Stimulated activated CD4-positive, alpha-beta T cell treated with anti-CD3 and anti-CD28 coated beads, Interleukin-15, amount 100 ng/mL, for 1 hour (primary cell): Measurements from ENCODE around the gene MCF2L2.
A peak's percentile ranks its signal among the peaks of the same experiment; 100 is the strongest.

Experiments used
- DNase-seq, 2 donors: peaks; one replicate each; pipeline ENCODE4 v3.0.0-alpha.2; 2020; ENCODE audit warnings: low read depth in 1 of 2, low spot score in 1 of 2

The MCF2L2 gene

GRCh38 chr3:183272791-183273190, 155.6 kb downstream of the MCF2L2 start:
- no peak for DNase-seq

- no peak for DNase-seq
These were observed 156.3 kb downstream of the MCF2L2 start for GRCh38 chr3:183272142-183272541.

- no peak for DNase-seq
These were observed 158.1 kb downstream of the MCF2L2 start for GRCh38 chr3:183270344-183270743.

- no peak for DNase-seq
These were observed 159.1 kb downstream of the MCF2L2 start for GRCh38 chr3:183269345-183269744.

GRCh38 chr3:183268366-183268765, 160.1 kb downstream of the MCF2L2 start:
- DNase-seq: no peak

GRCh38 chr3:183267140-183267539, 161.3 kb downstream of the MCF2L2 start:
- no peak for DNase-seq

GRCh38 chr3:183266454-183266853, 162.0 kb downstream of the MCF2L2 start:
- no peak for DNase-seq

- DNase-seq: peak in 1 of 2 donors; percentile 4
These were observed 162.5 kb downstream of the MCF2L2 start for GRCh38 chr3:183265834-183266417.

GRCh38 chr3:183265157-183265642, 163.2 kb downstream of the MCF2L2 start:
- no peak for DNase-seq

- DNase-seq: no peak
These were observed 164.2 kb downstream of the MCF2L2 start for GRCh38 chr3:183264268-183264667.

- no peak for DNase-seq
These were observed 165.5 kb downstream of the MCF2L2 start for GRCh38 chr3:183262875-183263378.

- no peak for DNase-seq
These were observed 167.2 kb downstream of the MCF2L2 start for GRCh38 chr3:183261151-183261724.

- DNase-seq: no peak
These were observed 168.1 kb downstream of the MCF2L2 start for GRCh38 chr3:183260167-183260904.

- no peak for DNase-seq
These were observed 168.8 kb downstream of the MCF2L2 start for GRCh38 chr3:183259621-183260020.

GRCh38 chr3:183259087-183259486, 169.3 kb downstream of the MCF2L2 start:
- no peak for DNase-seq

GRCh38 chr3:183255348-183255730, 173.1 kb downstream of the MCF2L2 start:
- no peak for DNase-seq

- peak in 1 of 2 donors; percentile 3 for DNase-seq
These were observed 173.7 kb downstream of the MCF2L2 start for GRCh38 chr3:183254487-183255347.

- DNase-seq: peak in 1 of 2 donors; percentile 20
These were observed 174.6 kb downstream of the MCF2L2 start for GRCh38 chr3:183253528-183254486.

- DNase-seq: peak in 1 of 2 donors; percentile 35
These were observed 175.4 kb downstream of the MCF2L2 start, which contains the start of gene B3GNT5 for GRCh38 chr3:183252973-183253527. Gene B3GNT5, plus strand, starts transcription at chr3:183253253. Its CDS starts 16,546 bp downstream, at chr3:183269799.
